HG03175 (cell line): Measurements from ENCODE around the gene FAM236B.
"Not testable (repeated sequence)": the region's sequence is repeated elsewhere in the genome, so short reads cannot be mapped to it uniquely, and the experiment has no call there.

Experiments
- ATAC-seq: cut with Tn5 transposase; IDR thresholded peaks from one replicate; pipeline ENCODE4 v1.9.1; 2021; ENCODE audit warnings: mild to moderate bottlenecking, moderate library complexity; ENCODE audit not compliant: unreplicated experiment

FAM236B gene

DNA sequence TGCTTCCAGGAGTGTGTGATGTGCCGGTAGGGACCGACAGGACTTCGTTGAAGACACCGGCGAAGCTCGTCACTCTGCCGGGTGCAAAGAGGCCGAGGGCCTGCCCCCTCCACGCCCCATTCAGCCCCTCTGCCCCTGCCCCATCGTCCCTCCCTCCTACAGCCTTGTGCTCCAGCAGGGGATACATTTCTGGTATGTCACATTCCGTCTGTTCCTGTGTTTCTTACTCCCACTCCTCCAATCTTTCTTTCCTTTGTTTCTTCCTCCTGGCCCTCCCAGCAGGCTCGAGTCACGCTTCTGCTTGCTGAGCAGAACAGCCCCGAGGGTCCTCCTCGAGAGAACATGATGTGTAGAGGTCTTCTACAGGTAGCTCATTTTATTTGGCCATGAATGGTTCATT, at the start of gene FAM236B:
TSS of gene FAM236B (minus strand) at position 101 of the 400 bp plus-strand sequence. CDS start at position 1, 100 bp downstream.
- not testable (repeated sequence) for ATAC-seq

DNA sequence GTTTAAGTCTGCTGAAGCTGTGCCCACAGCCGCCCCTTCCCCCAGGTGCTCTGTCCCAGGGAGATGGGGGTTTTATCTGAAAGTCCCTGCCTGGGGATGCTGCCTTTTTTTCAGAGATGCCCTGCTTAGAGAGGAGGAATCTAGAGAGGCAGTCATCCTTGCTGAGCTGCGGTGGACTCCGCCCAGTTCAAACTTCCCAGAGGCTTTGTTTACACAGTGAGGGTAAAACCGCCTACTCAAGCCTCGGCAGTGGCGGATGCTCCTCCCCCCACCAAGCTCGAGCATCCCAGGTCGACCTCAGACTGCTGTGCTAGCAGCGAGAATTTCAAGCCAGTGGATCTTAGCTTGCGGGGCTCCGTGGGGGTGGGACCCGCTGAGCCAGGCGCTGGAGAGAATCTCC, 48.2 kb upstream of the FAM236B start:
- ATAC-seq: not testable (repeated sequence)

DNA sequence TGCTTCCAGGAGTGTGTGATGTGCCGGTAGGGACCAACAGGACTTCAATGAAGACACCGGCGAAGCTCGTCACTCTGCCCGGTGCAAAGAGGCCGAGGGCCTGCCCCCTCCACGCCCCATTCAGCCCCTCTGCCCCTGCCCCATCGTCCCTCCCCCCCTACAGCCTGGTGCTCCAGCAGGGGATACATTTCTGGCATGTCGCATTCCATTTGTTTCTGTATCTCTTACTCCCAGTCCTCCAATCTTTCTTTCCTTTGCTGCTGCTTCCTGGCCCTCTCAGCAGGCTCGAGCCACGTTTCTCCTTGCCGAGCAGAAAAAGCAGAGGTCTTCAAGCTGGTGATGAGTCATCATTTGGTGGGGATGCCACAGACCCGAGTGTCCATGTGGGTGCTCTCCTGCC, 25.6 kb upstream of the FAM236B start, which contains the start of gene FAM236D:
TSS of gene FAM236D (minus strand) at position 101 of the 400 bp plus-strand sequence. CDS start at position 1, 100 bp downstream.
- ATAC-seq: not testable (repeated sequence)

DNA sequence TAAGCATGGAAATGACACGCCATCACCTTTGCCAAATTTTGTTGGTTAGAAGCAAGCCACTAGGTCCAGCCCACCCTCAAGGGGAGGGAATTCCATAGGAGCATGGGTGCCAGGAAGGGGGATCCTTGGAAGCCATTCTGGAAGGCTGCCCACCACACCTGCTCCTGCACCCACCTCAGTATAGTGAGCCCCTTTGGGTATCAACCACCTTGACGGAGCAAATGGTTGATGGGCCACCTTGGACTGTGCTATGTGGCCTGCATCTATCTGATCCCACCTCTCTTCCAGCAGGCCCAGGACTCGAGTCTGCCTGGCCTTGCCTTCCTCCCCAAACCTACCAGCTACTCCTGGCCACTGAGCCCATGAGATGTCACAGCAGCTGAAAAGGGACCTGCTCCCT, 7.9 kb upstream of the FAM236B start:
- ATAC-seq: not testable (repeated sequence)

DNA sequence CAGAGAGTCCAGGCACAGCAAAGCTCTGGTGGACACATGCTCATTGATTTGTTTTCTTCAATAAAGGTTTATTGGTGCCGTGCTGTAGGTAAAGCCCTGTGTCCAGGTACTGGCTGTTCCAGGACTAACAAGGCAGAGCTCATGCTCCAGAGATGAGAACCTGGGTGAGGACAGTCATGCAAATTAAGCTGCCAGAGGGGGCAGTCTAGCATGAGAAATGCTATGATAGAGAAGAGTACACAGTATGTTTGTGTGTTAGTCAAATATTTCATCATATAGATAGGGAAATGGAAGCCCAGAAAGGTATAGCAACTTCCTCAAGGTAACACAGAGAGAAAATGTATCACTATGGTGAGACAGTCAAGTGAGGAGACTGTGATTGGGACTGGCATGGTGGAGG, 5.7 kb upstream of the FAM236B start:
- ATAC-seq: not testable (repeated sequence)

DNA sequence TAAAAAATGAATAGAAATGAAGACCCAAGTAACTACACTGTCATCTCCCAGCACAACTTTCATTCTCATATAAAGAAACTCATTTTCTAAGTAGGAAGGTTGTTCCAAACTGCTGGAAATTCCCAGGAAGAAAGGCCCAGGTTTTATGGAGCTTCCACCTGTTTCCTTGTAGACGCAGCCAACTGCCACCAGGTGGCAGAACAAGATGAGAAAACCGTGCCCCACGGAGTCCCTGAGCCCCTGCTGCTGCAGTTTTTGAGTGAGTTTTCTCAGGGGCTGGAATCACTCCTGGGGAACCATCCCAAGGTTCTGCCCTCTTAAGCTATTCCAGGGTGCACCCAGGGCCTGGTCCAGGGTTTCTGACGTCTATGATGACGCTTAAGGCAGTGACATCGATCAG, 1.5 kb upstream of the FAM236B start:
- ATAC-seq: not testable (repeated sequence)

DNA sequence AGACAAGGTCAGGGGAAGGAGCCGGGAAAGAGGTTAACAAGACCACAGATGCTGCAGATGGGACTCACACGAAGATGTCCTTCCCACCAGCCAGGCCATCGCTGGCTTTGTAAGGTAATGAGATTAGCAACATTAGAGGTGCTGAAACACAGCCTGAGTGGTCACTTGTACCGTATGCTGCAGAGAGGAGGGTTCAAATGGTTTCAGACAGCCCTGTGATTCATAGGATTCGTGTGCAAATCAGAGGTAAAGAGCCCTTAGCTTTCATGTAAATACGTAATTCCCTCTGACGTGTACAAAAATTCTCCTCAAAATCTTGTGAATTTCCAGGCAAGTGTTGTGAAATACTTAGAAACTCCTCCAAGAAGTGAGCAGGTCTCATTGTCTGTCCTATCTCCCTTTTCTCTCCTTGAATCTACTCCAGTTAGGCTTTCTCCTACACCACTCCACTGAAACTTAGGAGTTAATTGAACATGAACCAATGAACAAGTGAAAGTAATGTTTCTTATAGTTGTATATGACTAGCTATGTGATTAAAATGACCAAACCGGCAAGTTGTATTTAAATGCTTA, 991 bp upstream of the FAM236B start:
- not testable (repeated sequence) for ATAC-seq

DNA sequence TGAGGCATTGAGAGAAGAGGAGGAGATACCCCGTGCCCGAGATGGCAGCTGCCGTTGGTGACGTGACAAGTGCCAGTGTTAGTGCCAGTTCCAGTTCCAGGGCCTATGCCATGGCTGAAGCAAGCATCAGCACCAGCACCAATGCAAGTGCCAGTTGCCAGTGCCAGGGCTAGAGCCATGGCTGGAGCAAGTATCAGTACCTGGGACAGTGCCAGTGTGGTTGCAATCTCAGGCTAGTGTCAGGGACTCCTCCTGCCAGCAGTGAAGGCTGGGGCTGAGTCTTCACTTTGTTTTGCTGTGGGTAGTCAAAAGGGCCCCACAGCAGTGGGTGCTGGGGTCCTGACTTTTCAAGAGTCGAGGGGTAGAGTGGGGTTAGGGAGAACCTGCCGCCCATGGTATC, 4.3 kb downstream of the FAM236B start:
- not testable (repeated sequence) for ATAC-seq

DNA sequence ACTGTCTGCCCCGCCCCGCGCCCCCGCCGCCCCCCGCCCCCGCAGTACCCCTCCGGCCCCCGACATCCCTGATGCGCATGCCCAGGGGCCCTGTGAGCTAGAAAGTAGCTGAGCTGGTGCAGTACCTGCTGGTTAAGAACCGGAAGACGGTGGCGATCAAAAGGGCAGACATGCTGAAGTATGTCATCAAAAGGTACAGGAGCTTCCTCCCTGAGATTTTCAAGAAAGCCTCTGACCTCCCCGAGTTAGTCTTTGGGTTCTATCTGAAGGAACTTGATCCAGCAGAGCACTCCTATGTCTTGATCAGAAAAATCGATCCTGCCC, 5.0 kb downstream of the FAM236B start:
- peak; percentile 72 for ATAC-seq

DNA sequence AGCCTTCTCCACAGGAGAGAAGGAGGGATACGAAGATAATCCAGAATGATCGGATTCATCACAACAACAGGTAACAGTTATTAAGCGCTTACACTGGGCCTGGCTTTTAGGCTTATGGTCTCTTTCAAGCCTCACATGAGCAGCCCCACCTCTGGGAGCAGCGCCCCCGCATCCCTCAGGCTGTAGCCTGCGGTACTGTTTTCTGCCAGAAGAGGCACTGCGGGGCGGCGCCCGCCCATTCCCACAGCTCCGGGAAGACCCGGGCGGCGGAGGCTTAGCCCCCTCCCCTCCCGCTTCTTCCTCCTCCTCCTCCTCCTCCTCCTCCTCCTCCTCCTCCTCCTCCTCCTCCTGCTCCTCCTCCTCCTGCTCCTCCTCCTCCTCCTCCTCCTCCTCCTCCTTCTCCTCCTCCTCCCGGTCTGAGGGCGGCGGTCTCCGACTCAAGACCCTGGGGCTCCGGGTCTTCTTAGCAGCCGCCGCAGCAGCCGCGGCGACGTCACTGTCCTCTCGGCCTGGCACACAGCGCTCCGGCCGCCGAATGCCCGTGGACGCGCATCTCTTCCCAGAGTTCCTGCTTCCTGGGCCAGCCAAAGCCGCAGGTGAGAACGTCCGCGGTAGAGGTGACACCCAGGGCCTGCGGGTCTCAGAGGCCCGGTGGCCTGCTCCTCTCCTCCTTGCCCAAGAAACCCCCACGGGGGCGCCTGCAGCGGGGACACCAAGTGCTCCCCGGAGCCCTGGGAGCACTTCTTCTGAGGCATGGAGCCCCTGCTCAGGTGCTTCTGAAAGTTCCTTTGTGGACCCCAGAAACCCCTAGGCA, 5.6 kb downstream of the FAM236B start, which contains the start of gene DMRTC1B:
TSS of gene DMRTC1B (plus strand) at position 238 of the 814 bp plus-strand sequence. CDS start 68,246 bp downstream, outside the sequence.
- ATAC-seq: peak; percentile 80

DNA sequence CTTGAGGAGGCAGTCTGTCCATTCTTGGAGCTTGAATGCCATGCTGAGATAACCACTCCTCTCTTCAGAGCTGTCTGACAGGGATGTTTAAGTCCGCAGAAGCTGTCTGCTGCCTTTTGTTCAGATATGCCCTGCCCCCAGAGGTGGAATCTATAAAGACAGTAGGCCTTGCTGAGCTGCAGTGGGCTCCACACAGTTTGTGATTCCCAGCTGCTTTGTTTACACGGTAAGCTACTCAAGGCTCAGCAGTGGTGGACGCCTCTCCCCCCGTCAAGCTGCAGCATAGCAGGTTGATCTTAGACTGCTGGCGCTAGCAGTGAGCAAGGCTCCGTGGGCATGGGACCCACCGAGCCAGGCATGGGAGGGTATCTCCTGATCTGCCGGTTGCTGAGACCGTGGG, 22.0 kb downstream of the FAM236B start:
- ATAC-seq: not testable (repeated sequence)

DNA sequence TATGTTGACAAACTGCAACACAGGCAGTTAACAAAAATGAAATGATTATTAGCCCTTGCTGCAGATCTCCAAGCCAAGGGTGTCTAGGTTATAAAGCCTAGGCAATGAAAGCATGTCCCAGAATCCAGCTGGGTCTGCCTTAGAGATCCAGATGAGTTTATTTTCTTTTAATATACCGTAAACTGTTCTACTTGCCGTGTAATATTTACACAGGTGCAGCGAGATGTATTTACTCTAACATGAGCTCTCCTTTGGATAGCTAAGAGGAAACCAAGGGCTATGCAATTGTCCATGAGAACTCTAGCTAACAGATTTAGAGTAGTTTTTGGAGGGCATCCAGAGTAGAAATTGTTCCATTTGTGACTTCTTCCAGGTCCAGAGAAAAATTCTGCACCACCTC, 33.9 kb downstream of the FAM236B start:
- ATAC-seq: not testable (repeated sequence)

DNA sequence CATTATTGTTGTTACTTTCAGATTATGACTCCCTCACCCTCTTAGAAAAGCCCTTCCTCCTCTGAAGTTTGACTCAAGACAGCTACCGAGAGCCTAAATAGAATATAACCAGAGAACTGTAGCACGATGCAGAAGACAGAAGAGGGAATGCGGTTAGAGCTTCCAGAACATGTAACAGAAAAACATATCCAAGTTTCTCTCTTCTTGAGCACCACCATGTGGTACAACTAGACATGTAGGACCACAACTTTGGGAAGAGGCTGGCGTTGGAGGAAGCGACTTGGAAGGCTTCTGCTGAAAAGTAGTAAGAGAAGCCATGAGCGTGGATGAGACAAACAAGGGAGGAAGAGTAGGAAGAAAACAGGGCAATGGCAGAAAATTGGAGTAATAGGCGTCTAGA, 36.9 kb downstream of the FAM236B start:
- ATAC-seq: not testable (repeated sequence)

DNA sequence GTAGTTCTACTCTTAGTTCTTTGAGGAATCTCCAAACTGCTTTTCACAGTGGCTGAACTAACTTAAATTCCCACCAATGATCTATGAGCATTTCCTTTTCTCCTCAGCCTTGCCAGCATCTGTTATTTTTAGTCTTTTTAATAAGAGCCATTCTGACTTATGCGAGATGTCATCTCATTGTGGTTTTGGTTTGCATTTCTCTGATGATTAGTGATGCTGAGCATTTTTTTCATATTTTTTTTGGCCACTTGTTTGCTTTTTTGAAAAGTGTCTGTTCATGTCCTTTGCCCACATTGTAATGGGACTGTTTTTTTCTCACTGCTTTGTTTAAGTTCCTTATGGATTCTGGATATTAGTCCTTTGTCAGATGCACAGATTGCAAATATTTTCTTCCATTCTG, 46.9 kb downstream of the FAM236B start:
- ATAC-seq: no peak

DNA sequence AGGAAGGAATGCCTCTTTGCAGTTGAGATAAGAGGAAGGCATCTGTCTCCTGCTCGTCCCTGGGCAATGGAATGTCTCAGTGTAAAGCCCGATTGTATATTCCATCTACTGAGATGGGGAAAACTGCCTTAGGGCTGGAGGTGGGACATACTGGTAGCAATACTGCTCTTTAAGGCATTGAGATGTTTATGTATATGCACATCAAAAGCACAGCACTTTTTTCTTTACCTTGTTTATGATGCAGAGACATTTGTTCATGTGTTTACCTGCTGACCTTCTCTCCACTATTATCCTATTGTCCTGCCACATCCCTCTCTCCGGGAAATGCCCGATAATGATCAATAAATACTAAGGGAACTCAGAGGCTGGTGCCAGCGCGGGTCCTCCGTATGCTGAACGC, 48.8 kb downstream of the FAM236B start:
- not testable (repeated sequence) for ATAC-seq
